Upper lobe of left lung (tissue), 6 donors: ENCODE data around the gene OSTC. TPM values are rescaled to one million over a fixed set of nuclear protein-coding genes. Genes with fewer than 3 reads are reported as not detected.
A peak's percentile ranks its signal among the peaks of the same experiment; 100 is the strongest.

Experiments used
- ATAC-seq, 2 donors: fragments of 200-7000 bp; cut with Tn5 transposase; one replicate each; pipeline ENCODE4 v1.9.1; 2022; ENCODE audit warnings: mild to moderate bottlenecking in 2 of 2, moderate library complexity in 2 of 2; ENCODE audit not compliant: low FRiP score in 2 of 2
- DNase-seq, 2 donors: peaks; one replicate each; pipeline ENCODE4 v3.0.0-alpha.2; 2019 to 2020
- H3K27ac ChIP-seq, 4 donors: fragments of 200-600 bp; sonication (generic); one replicate each; pipeline ENCODE4 v1.5.1; 2016 to 2019
- H3K27me3 ChIP-seq, 4 donors: fragments of 200-600 bp; sonication (generic); one replicate each; pipeline ENCODE4 v1.5.1; 2017 to 2019
- H3K36me3 ChIP-seq, 4 donors: fragments of 200-600 bp; sonication (generic); one replicate each; pipeline ENCODE4 v1.5.1; 2016 to 2019
- H3K4me1 ChIP-seq, 4 donors: fragments of 200-600 bp; sonication (generic); one replicate each; pipeline ENCODE4 v1.5.1; 2018 to 2019
- H3K4me3 ChIP-seq, 4 donors: fragments of 200-600 bp; sonication (generic); one replicate each; pipeline ENCODE4 v1.5.1; 2017 to 2019; ENCODE audit warnings: mild to moderate bottlenecking in 2 of 4, moderate library complexity in 1 of 4
- H3K9me3 ChIP-seq, 4 donors: fragments of 200-600 bp; sonication (generic); one replicate each; pipeline ENCODE4 v1.5.1; 2018 to 2019
- CTCF ChIP-seq, 6 experiments: fragments of 450-650 bp in 4 of 6; fragments of 200-600 bp in 2 of 6; sonication (generic) in 2 of 6; IDR thresholded peaks; one replicate each; pipeline ENCODE4 v1.5.1; 2016 to 2019; ENCODE audit warnings: antibody characterized with exemption in 6 of 6
- EP300 ChIP-seq, 4 donors: sonication (generic); formaldehyde crosslinking; IDR thresholded peaks; one replicate each; pipeline ENCODE4 v1.5.1; 2017; ENCODE audit warnings: antibody characterized with exemption in 4 of 4, control low read depth in 2 of 4
- POLR2A ChIP-seq, 4 donors: fragments of 450-650 bp; IDR thresholded peaks; one replicate each; pipeline ENCODE4 v1.5.1; 2016 to 2017; ENCODE audit warnings: antibody characterized with exemption in 4 of 4, mild to moderate bottlenecking in 2 of 4
- POLR2AphosphoS5 ChIP-seq, 2 donors: sonication (generic); formaldehyde crosslinking; IDR thresholded peaks; one replicate each; pipeline ENCODE4 v1.5.1; 2017; ENCODE audit warnings: antibody characterized with exemption in 2 of 2
- WGBS, 2 donors: methylation state at CpG; one replicate each; pipeline ENCODE4 v1.1.5; 2017 to 2018; 5-methylcytosine and 5-hydroxymethylcytosine counted together
- total RNA-seq, 6 donors: library from RNA; depleted of rRNA in 4 of 6; stranded (reverse); fragments of >200 nt in 4 of 6; gene quantifications; one replicate each; pipeline versions ENCODE4 v1.1.0 to v1.2.1, GENCODE V29; 2016 to 2021
- donor health status: DM: no; HTN: no; CAD: no; lungs with moderate emphysema.
- donor health status: DM: no; HTN: yes; CAD: no; lungs with severe emphysema.

OSTC gene
- total RNA-seq, 6 donors from 2014 or later = 7.5 to 77.2 (median 51.3) TPM

- Histone ChIP-seq H3K36me3 (peaks cover 13 to 35% (median 33%) of the 10 kb centered on the region in 4 donors), H3K4me3 (peak within 1 kb of the TSS; percentile 66 to 82 (median 72)), H3K9me3 (no peaks in the 10 kb centered on the region), H3K27me3 (no peaks in the 10 kb centered on the region), H3K4me1 (peaks cover 20 to 38% (median 29%) of the 10 kb centered on the region in 4 donors), H3K27ac (peak within 1 kb of the TSS; percentile 82 to 94 (median 84))
- peak; percentile 89 to 98 for DNase-seq
- WGBS, 2 donors = 0 to 1% methylated on average over 32 of the region's 32 CpGs
- TF ChIP-seq EP300 (IDR thresholded peaks at IDR 0.05) = peak in 2 of 4 donors; percentile 6 to 50
- TF ChIP-seq CTCF (IDR thresholded peaks at IDR 0.05) = no peak
- TF ChIP-seq POLR2A (IDR thresholded peaks at IDR 0.05) = peak in 3 of 4 donors; percentile 53 to 96 (median 96)
- TF ChIP-seq POLR2AphosphoS5 (IDR thresholded peaks at IDR 0.05) = peak; percentile 94 to 99
- peak; percentile 100 for ATAC-seq
These were observed 30.1 kb upstream of the OSTC start, which contains the start of gene RPL34 for GRCh38 chr4:108620101-108620932. TSS of gene RPL34 (plus strand) at chr4:108620576. CDS start at chr4:108621960, 1,384 bp downstream.

GRCh38 chr4:108620933-108621905, 29.2 kb upstream of the OSTC start:
- peak overlapping the region; percentile 66 to 82 (median 72) for H3K4me3 ChIP-seq
- no peaks in the 10 kb centered on the region for H3K9me3 ChIP-seq
- H3K36me3 ChIP-seq = peaks cover 17 to 44% (median 41%) of the 10 kb centered on the region in 4 donors
- H3K4me1 ChIP-seq = peaks cover 20 to 38% (median 29%) of the 10 kb centered on the region in 4 donors
- peak overlapping the region; percentile 82 to 94 (median 84) for H3K27ac ChIP-seq
- no peak for TF ChIP-seq POLR2A (IDR thresholded peaks at IDR 0.05)
- TF ChIP-seq CTCF (IDR thresholded peaks at IDR 0.05) = no peak
- no peak for TF ChIP-seq POLR2AphosphoS5 (IDR thresholded peaks at IDR 0.05)
- no peak for TF ChIP-seq EP300 (IDR thresholded peaks at IDR 0.05)
- no peaks in the 10 kb centered on the region for H3K27me3 ChIP-seq
- DNase-seq (no peak), ATAC-seq (no peak)
- 10 to 11% methylated on average over 22 to 23 of the region's 23 CpGs for WGBS, 2 donors

- DNase-seq (no peak), ATAC-seq (no peak)
- Histone ChIP-seq H3K27me3 (no peaks in the 10 kb centered on the region), H3K36me3 (peaks cover 23 to 52% (median 49%) of the 10 kb centered on the region in 4 donors), H3K4me3 (peak overlapping the region in 1 of 4 donors; percentile 74), H3K27ac (no peak overlapping the region), H3K4me1 (peaks cover 20 to 38% (median 29%) of the 10 kb centered on the region in 4 donors), H3K9me3 (no peaks in the 10 kb centered on the region)
- TF ChIP-seq POLR2A (IDR thresholded peaks at IDR 0.05) = no peak
- no peak for TF ChIP-seq CTCF (IDR thresholded peaks at IDR 0.05)
- no peak for TF ChIP-seq EP300 (IDR thresholded peaks at IDR 0.05)
- no peak for TF ChIP-seq POLR2AphosphoS5 (IDR thresholded peaks at IDR 0.05)
- WGBS, 2 donors = 89 to 93% methylated on average over 4 of the region's 4 CpGs
These were observed 28.4 kb upstream of the OSTC start for GRCh38 chr4:108622022-108622421.

- Histone ChIP-seq H3K27ac (no peak overlapping the region), H3K4me3 (no peak overlapping the region), H3K9me3 (no peaks in the 10 kb centered on the region), H3K36me3 (peaks cover 24 to 60% (median 56%) of the 10 kb centered on the region in 4 donors), H3K27me3 (no peaks in the 10 kb centered on the region), H3K4me1 (peaks cover 20 to 38% (median 29%) of the 10 kb centered on the region in 4 donors)
- ATAC-seq = no peak
- no peak for DNase-seq
- no peak for TF ChIP-seq POLR2A (IDR thresholded peaks at IDR 0.05)
- 92 to 98% methylated on average over 5 of the region's 5 CpGs for WGBS, 2 donors
These were observed 27.6 kb upstream of the OSTC start for GRCh38 chr4:108622828-108623227.
